IPS DF 4.7 (cell line): Measurements from ENCODE around the gene PLCG1.

Experiments used
- DNase-seq: peaks from one replicate; pipeline ENCODE4 v3.0.0-alpha.2; 2013; ENCODE audit warnings: low spot score; ENCODE audit errors: extremely low read depth

PLCG1 gene

DNA sequence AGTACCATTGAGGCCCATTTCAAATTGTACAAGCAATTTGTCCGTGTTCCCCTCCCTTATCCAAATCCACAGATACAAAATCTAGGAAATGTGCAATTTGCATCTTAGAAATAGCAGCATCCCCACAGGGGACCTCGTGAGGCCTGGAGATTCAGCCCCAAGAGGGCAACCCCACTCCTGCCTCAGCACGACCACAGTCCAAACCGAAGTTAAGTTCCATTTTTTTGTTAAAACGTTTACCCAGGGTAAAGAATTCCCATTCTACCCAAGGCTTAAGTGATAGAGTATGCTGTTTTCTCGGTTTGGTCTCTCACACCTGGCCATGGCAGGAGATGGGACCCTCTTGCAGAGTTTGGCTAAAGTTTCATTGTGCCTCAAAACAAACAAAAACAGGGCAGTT lies 41.2 kb downstream of the PLCG1 start:
- DNase-seq = no peak

DNA sequence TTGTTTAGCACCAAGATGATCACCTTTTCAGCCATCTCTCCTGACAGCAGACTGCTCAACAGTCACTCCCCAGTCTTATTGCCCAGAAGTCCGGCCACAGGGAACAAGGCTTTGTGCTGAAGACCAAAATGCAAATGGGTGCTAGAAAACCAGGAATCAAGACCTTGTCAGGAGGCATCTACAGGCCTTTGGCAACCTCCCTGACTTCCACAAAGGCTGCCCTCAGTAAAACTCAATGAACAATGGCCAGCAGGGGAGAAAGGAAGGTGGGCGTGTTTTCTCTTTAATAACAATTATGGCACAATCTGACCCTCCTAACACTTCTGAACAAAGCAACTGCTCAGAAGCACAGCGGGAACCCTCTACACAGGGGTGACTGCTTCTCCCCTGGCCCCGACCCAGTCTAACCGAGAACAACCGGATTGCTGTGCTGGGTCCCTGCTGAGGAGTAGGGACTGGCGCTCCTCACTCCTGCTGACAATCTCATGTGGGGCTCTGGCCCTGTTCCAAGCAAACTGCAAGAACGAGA lies 41.6 kb downstream of the PLCG1 start:
- DNase-seq = no peak

GRCh38 chr20:41179961-41180360 lies 42.6 kb downstream of the PLCG1 start:
- no peak for DNase-seq

- no peak for DNase-seq
These were observed 43.4 kb downstream of the PLCG1 start for GRCh38 chr20:41180599-41181333.

DNA sequence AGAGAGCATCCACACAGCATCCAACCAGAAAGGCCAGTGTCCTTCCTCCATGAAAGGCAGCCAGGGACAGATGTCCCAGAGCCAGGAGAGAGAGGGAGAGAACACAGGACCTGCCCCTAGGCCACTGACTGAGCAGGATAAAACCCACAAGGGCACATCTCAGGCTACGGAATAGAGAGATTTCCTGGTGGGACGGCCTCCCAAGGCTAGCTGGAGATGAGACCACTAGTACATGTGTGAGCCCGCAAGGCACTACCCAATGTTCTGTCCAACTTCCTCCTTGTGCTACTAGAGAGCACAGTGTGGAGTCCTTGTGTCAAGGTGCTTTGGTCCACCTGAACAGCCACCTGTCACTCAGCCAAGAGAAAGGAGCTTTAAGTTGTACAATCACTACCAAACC lies 44.2 kb downstream of the PLCG1 start:
- DNase-seq = no peak

- DNase-seq = no peak
These were observed 45.2 kb downstream of the PLCG1 start for GRCh38 chr20:41182296-41183212.

- DNase-seq = no peak
These were observed 46.0 kb downstream of the PLCG1 start for GRCh38 chr20:41183391-41183790.

DNA sequence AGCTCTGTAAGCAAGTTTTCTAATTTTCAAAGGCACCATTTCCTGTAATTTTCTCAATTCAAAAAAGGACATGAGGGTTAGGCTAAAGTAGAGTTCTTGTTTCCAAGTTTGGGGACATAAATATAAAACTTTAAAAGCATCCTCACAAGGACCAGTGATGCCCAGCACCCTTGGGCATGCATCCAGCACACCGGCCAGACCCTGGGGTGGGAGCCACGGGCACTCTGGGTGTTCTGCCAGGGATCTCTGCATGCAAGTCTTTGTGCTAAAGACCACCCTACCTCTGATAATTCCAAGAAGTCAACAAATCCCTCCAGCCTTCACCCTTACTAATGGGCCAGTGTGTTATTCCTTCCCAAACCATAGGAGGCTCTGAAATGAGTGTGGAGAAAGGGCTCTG lies 46.5 kb downstream of the PLCG1 start:
- DNase-seq = no peak

DNA sequence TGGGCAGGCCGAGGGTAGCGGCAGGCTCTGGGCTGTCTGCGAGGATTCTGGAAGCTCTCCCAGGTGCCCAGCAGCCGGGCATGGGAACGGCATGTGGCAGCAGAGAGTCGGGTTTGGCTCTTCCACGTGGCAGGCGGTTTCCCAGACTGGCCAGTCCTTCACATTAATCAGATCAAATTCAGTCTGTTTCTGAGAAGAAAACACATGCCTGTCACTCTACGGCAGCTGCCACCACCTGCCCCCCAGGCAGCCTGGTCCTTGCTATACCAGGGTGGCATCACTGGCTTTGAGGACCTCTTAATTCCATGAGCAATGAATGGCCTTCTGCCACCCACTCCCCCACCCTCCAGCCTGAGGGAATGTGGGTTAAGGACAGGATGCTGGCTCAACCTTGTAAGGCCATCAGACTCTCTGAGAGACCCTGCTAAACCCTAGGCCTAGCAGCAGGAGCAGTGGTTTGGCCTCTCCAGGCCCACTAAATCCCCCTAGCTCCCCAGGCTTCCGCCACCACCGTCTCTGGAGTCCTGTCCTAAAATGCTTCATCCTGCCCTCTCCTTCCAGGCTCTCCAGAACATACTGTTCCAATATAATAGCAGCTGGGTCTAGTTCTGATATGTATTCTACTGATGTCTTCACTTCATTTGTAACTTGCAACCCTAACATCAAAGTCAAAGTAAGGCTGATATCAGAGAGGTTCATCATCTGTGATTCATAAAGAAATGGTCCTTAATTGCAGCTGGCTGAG lies 47.8 kb downstream of the PLCG1 start:
- no peak for DNase-seq

DNA sequence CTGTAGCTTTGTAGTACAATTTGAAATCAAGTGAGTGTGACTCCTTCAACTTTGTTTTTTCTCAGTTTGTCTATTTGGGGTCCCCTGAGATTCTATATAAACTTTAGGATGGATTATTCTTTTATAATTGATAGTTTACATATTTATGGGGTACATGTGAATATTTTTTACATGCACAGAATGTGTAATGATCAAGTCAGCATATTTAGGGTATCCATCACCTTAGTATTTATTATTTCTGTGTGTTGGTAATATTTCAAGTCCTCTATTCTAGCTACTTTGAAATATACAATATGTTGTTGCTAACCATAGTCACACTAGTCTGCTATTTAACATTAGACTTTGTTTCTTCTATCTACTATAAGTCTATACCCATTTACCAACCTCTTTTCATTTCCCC lies 50.3 kb downstream of the PLCG1 start:
- no peak for DNase-seq

DNA sequence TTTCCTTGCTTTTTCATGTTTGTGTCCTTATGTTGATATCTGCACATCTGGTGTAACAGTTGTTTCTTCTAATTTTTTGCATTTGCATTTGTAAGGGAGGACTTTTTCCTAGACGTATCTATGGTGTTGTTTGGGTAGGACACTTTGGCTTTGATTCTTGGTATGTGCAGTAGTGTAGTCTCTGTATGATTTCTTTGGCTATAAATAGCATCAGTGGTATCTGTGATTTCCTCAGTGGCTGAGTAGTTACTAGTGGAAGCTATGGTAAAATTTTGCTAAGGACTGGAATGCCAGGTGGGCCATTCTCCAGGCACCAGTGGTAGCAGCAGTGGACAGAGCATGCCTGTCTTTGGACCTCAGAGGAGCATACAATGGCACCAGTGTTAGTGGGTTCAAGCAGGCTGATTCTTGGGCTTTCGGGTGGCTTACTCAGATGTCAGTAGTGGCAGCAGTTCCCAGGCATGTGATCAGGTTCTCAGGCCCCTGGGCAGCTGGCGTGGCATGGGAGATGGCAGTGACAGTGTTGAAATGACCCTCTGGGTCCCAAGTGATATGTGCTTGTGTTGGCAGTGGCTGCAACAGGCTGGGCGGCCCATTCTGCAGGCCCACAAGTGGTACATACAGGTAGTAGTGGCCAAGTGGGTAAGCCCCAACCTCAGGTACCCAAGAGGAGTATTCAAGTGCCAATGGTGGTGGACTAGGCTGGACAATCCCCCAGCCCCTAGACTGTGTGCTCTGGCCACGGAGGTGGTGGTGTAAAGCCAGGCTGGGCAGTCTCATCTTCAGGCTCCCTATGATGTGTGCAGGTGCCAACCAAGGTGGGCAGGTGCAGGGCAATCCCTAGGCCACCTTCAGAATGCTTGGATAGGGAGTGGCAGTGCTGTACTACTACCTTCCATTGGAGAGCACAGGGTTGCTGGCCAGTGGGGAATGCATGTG lies 54.5 kb downstream of the PLCG1 start:
- no peak for DNase-seq

- DNase-seq = no peak
These were observed 55.2 kb downstream of the PLCG1 start for GRCh38 chr20:41192575-41192974.

DNA sequence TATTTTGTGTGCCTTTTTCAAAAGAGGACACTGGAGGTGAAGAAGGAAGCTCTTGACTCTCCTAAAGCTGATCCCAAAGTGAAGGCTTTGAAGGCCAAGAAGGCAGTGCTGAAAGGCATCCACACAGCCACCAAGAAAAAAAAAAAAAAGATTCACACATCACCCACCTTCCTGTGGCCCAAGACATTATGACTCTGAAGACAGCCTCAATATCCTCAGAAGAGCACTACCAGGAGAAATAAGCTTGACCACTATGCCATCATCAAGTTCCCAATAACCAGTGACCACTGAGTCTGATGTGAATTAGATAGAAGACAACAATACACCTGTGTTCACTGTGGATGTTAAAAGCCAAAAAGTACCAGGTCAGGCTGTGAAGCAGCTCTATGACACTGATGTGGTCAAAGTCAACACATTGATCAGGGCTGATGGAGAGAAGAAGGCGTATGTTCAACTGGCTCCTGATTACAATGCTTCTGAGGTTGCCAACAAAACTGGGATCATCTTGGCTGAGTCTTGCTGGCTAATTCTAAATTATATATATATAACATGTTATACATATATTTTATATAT lies 59.4 kb downstream of the PLCG1 start:
- DNase-seq = no peak

GRCh38 chr20:41198443-41198842 lies 61.1 kb downstream of the PLCG1 start:
- DNase-seq = no peak

GRCh38 chr20:41200446-41201202 lies 63.3 kb downstream of the PLCG1 start:
- no peak for DNase-seq

GRCh38 chr20:41201760-41202159 lies 64.4 kb downstream of the PLCG1 start:
- no peak for DNase-seq

DNA sequence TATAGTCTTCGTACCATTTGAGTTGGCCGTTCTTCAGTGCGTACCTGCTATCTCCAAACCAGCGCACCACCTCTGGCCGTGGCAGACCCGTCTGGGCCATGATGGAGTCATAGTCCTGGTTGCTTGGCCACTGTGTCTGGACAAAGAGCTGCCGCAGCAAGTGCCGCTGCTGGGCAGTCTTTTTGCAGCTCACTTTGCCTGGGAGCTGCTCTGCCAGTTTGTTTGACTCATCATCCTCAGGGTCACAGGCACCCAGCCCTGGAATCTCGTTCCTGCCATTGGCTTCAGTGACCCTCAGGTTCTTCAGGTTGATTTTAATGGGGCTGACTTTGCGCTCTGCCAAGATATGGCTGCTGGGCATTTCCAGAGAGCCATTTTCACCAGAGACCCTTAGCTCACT lies 65.1 kb downstream of the PLCG1 start:
- DNase-seq = no peak

- no peak for DNase-seq
These were observed 66.3 kb downstream of the PLCG1 start for GRCh38 chr20:41203660-41204059.
